Tongue (tissue), 2 donors: ENCODE data around the gene OPN1MW. TPM values are rescaled to one million over a fixed set of nuclear protein-coding genes. Genes with fewer than 3 reads are reported as not detected.
"Not testable (repeated sequence)": the region's sequence is repeated elsewhere in the genome, so short reads cannot be mapped to it uniquely, and the experiment has no call there.

Experiments
- DNase-seq: peaks from one replicate; pipeline ENCODE4 v3.0.0-alpha.2; 2015
- total RNA-seq: library from RNA; depleted of rRNA; stranded (reverse); fragments of >200 nt; gene quantifications from one replicate; pipeline ENCODE4 v1.2.3, GENCODE V29; 2014

The OPN1MW gene
- total RNA-seq = not detected

- DNase-seq = not testable (repeated sequence)
Measured at GRCh38 chrX:154182296-154182695, at the start of gene OPN1MW. Gene OPN1MW, plus strand, starts transcription at chrX:154182596. Its CDS starts 82 bp downstream, at chrX:154182678.

DNA sequence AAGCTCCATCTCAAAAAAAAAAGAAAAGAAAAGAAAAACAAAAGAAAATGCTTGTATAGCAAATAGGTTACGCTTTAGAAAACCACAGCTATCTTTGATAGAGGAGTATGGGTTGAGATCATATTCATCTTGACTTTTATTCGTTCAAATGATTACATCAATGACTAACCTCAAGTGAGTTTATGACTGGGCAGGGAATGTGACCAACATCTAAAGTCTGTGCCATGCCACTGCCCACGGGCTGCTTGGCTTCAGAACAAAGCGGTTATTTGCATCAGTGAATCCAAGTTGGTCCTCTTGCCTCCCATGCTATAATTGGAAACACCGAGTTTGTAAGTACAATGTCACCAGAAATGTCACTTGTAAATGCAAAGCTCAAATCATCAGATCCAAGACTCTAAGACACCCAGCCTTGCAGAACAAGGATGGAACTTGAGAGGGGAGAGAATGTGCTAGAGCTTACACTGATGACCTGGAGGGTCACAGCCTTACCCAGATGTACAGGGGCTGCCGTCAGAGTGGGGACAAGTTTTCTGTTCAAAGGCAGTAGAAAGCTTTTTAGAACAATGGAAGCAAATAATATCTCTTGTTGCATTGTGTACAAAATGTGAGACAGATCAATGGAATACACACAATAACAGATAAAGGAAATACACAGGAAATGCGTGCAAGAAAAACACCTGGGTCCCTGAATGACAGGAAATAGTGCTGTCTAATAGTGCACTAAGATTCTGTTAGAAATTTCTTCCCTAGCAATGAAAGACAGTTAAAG, 46.8 kb upstream of the OPN1MW start:
- no peak for DNase-seq

- peak; percentile 81 for DNase-seq
Measured at GRCh38 chrX:154136627-154137161, 45.7 kb upstream of the OPN1MW start.

GRCh38 chrX:154138857-154139256, 43.5 kb upstream of the OPN1MW start:
- DNase-seq = no peak

DNA sequence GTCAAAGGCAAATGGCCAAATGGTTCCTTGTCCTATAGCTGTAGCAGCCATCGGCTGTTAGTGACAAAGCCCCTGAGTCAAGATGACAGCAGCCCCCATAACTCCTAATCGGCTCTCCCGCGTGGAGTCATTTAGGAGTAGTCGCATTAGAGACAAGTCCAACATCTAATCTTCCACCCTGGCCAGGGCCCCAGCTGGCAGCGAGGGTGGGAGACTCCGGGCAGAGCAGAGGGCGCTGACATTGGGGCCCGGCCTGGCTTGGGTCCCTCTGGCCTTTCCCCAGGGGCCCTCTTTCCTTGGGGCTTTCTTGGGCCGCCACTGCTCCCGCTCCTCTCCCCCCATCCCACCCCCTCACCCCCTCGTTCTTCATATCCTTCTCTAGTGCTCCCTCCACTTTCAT, 42.2 kb upstream of the OPN1MW start:
- no peak for DNase-seq

DNA sequence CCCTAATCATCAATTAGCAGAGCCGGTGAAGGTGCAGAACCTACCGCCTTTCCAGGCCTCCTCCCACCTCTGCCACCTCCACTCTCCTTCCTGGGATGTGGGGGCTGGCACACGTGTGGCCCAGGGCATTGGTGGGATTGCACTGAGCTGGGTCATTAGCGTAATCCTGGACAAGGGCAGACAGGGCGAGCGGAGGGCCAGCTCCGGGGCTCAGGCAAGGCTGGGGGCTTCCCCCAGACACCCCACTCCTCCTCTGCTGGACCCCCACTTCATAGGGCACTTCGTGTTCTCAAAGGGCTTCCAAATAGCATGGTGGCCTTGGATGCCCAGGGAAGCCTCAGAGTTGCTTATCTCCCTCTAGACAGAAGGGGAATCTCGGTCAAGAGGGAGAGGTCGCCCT, 41.7 kb upstream of the OPN1MW start:
- no peak for DNase-seq

DNA sequence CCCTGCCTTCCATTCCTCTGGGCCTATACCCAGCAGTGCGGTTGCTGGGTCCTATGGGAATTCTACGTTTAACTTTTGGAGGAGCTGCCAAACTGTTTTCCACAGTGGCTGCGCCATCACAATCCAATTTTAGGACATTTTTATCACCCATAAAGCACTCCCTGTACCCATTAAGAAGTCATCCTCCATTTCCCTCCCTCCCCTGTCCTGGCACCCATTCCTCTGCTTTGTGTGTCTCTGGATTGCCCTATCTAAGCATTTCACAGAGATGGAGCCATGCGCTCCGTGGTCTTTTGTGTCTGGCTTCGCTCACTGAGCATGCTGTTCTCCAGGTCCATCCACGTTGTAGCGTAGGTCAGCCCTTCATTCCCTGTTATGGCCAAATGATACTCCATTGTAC, 40.0 kb upstream of the OPN1MW start:
- DNase-seq = no peak

DNA sequence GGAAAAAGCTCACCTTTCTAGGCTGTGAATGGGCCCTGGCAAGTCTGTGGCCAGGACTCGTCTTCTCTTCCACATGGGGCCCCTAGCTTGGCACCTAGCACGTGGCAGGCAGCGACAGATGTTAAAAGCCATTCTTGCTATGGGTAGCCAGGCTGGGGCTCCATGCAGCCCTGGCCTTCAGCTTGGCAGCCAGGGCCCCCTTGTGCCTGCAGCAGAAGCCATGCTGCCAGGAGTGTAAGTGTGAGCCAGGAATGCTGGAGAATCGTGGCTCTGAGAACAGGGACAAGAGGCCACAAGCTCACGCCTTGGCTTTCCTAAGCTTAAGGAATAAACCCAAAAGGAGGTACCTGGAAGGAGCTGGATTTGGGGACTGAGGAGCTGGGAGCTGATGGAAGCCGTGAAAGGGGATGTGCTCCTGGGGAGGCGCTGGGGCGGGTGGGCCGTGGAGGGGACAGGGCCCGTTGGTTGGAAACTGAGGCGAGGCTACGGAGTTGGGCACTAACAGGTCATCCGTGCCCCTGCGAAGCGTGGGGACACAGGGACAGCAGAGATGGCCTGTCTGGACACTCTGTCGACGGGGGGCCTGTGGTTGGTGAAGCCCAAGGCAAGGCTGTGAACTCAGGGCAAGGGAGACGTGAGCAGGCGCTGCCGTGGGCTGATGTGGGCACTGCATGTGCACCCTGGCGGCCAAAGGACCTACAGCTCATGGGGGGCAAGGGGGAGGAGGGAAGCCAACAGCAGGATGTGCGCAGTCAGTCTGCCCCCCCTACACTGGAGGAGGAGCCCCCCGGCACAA, 39.2 kb upstream of the OPN1MW start:
- no peak for DNase-seq

- DNase-seq = not testable (repeated sequence)
Measured at GRCh38 chrX:154144010-154144409, 38.4 kb upstream of the OPN1MW start, which contains the start of gene OPN1LW. Gene OPN1LW, plus strand, starts transcription at chrX:154144243. Its CDS starts 41 bp downstream, at chrX:154144284.

- DNase-seq = not testable (repeated sequence)
Measured at GRCh38 chrX:154151030-154151429, 31.4 kb upstream of the OPN1MW start.

DNA sequence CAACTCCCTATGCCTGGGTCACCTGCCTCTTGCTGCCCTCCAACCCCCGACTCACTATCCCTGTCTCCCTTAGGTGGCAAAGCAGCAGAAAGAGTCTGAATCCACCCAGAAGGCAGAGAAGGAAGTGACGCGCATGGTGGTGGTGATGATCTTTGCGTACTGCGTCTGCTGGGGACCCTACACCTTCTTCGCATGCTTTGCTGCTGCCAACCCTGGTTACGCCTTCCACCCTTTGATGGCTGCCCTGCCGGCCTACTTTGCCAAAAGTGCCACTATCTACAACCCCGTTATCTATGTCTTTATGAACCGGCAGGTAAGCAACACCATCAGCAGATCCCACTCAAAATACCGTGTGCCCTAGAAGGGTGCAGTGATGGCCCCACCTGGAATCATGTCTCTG, 26.2 kb upstream of the OPN1MW start:
- not testable (repeated sequence) for DNase-seq

GRCh38 chrX:154157207-154157606, 25.2 kb upstream of the OPN1MW start:
- DNase-seq = not testable (repeated sequence)

GRCh38 chrX:154159345-154159744, 23.1 kb upstream of the OPN1MW start:
- DNase-seq = not testable (repeated sequence)

GRCh38 chrX:154164902-154165301, 17.5 kb upstream of the OPN1MW start:
- DNase-seq = not testable (repeated sequence)

- DNase-seq = not testable (repeated sequence)
Measured at GRCh38 chrX:154168384-154168783, 14.0 kb upstream of the OPN1MW start.

- not testable (repeated sequence) for DNase-seq
Measured at GRCh38 chrX:154172535-154172943, 9.9 kb upstream of the OPN1MW start.

DNA sequence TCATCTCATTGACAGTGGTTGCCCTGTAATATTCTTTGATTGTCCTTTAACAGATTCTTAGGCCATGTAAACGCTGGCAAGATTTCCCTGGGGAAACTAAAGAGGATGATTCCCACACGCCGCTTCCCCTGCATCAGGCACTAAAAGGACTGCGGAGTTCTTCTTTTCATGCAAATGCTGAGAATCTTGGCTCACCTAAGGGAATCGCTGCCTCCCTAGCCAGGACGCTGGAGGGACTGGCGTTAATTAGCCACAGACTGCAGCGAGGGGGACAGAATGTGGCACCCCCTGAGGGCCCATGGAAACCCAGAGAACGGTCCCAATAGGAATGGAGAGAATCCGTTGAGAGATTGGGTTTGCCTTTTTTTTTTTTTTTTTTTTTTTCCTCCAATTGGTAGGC, 8.0 kb upstream of the OPN1MW start:
- not testable (repeated sequence) for DNase-seq

DNA sequence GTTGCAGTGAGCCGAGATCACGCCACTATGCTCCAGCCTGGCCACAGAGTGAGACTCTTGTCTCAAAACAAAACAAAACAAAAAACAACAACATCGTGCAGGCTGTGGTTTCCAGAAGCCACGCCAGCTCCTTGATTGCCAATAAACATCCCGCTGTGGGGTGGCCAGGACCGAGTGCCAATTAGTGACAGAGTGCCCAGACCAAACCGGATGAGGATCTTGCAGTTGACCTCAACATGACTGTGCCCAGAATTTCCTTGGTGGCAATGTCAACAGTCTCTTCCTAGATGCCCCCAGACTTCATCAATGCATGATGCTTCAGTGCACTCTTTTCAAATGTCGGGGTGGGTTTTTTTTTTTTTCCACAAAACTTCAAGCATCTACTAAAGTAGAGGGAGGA, 1.4 kb downstream of the OPN1MW start:
- not testable (repeated sequence) for DNase-seq

DNA sequence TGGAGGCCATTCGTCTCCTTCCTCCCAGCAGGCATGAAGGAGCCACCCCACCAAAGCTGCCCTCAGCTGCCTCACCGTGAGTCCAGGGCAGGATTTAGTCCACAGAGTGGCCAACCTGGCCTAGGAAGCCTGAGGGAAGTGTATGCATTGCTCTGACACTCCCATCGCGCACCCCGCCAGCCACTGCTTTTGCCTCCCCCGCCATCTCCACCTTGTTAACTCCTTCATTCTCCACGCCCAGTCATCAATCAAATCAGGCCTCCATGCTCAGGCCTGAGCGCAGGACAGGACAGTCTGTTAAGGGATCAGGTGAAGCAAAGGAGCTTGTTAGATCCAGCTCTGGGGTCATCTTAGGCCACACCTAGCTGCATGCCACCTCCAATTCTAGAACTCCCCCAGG, 10.4 kb downstream of the OPN1MW start:
- DNase-seq = not testable (repeated sequence)

DNA sequence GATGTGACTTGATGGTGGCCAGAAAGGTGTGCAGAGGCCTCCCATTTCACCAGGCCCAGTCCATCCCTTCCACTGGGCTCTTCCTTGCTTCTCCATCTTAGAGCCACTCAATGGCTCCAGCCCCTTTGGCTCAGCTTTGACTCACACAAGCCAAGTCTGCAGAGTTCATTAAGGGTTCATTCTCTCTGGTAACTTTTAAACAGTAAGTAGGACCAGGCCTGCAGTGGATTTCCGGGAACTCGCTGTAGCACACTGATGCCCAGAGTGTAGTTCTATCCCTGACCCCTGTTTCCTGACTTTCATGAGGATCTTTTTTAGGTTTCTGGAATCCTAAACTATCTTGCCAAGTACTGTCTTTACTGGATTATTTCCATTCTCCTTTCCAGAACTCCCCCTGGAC, 11.9 kb downstream of the OPN1MW start:
- not testable (repeated sequence) for DNase-seq

DNA sequence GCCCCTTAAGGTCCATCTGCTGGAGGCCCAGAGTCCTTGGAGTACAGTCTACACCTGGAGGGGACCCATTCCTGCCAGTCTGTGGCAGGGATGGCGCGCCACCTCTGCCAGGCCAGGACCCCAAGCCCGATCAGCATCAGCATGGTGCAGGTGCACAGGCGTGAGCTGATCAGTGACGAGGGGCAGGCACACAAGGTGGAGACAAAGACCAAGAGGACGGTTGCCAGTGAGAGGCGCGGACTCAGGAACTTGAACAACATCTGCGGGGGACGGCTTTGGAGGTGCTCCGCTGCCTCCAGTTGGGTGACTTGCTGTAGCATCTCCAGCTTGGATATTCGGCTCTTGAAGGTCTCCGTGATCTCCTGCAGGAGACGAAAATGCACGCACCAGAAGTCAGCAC, 14.1 kb downstream of the OPN1MW start:
- not testable (repeated sequence) for DNase-seq

GRCh38 chrX:154209670-154210418, 27.4 kb downstream of the OPN1MW start:
- not testable (repeated sequence) for DNase-seq
